WTC11 (cell line): ENCODE data around the gene GADD45GIP1. TPM values are rescaled to one million over a fixed set of nuclear protein-coding genes. Genes with fewer than 3 reads are reported as not detected.
A peak's percentile ranks its signal among the peaks of the same experiment; 100 is the strongest.

ENCODE experiments used
- ATAC-seq: fragments of 200-7000 bp; cut with Tn5 transposase; 2 replicates; pipeline ENCODE4 v1.10.0; 2021; ENCODE audit warnings: mild to moderate bottlenecking, moderate library complexity
- CTCF ChIA-PET: fragments of 300-600 bp; sonication (Branson Sonifier 250); formaldehyde crosslinking; loops from one replicate; lab custom pipeline; 2021; ENCODE audit warnings: antibody characterized with exemption; lab: Charles Lee
- POLR2A ChIA-PET: fragments of 350-600 bp; sonication (Branson Sonifier 250); formaldehyde crosslinking; loops from one replicate; lab custom pipeline; 2021; ENCODE audit warnings: antibody characterized with exemption; lab: Charles Lee
- DNase-seq: peaks from one replicate; pipeline ENCODE4 v3.0.0; 2021; ENCODE audit warnings: low spot score
- H3K27ac Mint-ChIP-seq: 2 replicates; pipeline ENCODE4 v1.8.0; 2021; ENCODE audit warnings: mixed read lengths
- H3K27me3 Mint-ChIP-seq: 2 replicates; pipeline ENCODE4 v1.8.0; 2021; ENCODE audit warnings: low read depth, mild to moderate bottlenecking, moderate library complexity, mixed read lengths
- H3K36me3 Mint-ChIP-seq: 2 replicates; pipeline ENCODE4 v1.8.0; 2021; ENCODE audit warnings: mixed read lengths
- H3K4me1 Mint-ChIP-seq: 2 replicates; pipeline ENCODE4 v1.8.0; 2022; ENCODE audit warnings: mixed read lengths
- H3K4me3 Mint-ChIP-seq: 2 replicates; pipeline ENCODE4 v1.8.0; 2021; ENCODE audit warnings: mild to moderate bottlenecking, moderate library complexity, mixed read lengths
- H3K9me3 Mint-ChIP-seq: 2 replicates; pipeline ENCODE4 v1.8.0; 2021; ENCODE audit warnings: mixed read lengths
- AR ChIP-seq: fragments of 250-450 bp; sonication (Bioruptor Pico); IDR thresholded peaks from 2 replicates; pipeline ENCODE4 v1.9.0; 2021; ENCODE audit warnings: mild to moderate bottlenecking
- ATF1 ChIP-seq: sonication (generic); formaldehyde crosslinking; IDR thresholded peaks from 2 replicates; pipeline ENCODE4 v1.8.1; 2023; ENCODE audit warnings: mild to moderate bottlenecking, moderate library complexity, missing genetic modification reagents
- HMGXB4 ChIP-seq: sonication (generic); formaldehyde crosslinking; IDR thresholded peaks from 2 replicates; pipeline ENCODE4 v1.8.1; 2023; ENCODE audit warnings: mild to moderate bottlenecking, moderate library complexity, missing genetic modification reagents
- KAT7 ChIP-seq: sonication (generic); formaldehyde crosslinking; IDR thresholded peaks from 2 replicates; pipeline ENCODE4 v1.8.1; 2023; ENCODE audit warnings: missing genetic modification reagents, mild to moderate bottlenecking, borderline replicate concordance
- MXD4 ChIP-seq: fragments of 250-450 bp; sonication (Bioruptor Pico); IDR thresholded peaks from 2 replicates; pipeline ENCODE4 v1.8.0; 2021; ENCODE audit warnings: mild to moderate bottlenecking, moderate library complexity, borderline replicate concordance
- MYBL2 ChIP-seq: sonication (generic); formaldehyde crosslinking; IDR thresholded peaks from 2 replicates; pipeline ENCODE4 v1.8.1; 2023; ENCODE audit warnings: mild to moderate bottlenecking, moderate library complexity, missing genetic modification reagents
- PREB ChIP-seq: sonication (generic); formaldehyde crosslinking; IDR thresholded peaks from 2 replicates; pipeline ENCODE4 v1.8.1; 2022; ENCODE audit warnings: mild to moderate bottlenecking, missing genetic modification reagents, moderate library complexity, borderline replicate concordance
- RELA ChIP-seq: sonication (generic); formaldehyde crosslinking; IDR thresholded peaks from 2 replicates; pipeline ENCODE4 v1.8.1; 2022; ENCODE audit warnings: missing genetic modification reagents, mild to moderate bottlenecking, borderline replicate concordance
- TEAD4 ChIP-seq: sonication (generic); formaldehyde crosslinking; IDR thresholded peaks from 2 replicates; pipeline ENCODE4 v1.8.0; 2022; ENCODE audit warnings: mild to moderate bottlenecking, missing genetic modification reagents
- USF1 ChIP-seq: sonication (generic); formaldehyde crosslinking; IDR thresholded peaks from 2 replicates; pipeline ENCODE4 v1.8.0; 2022; ENCODE audit warnings: mild to moderate bottlenecking, missing genetic modification reagents
- ZMAT4 ChIP-seq: fragments of 250-450 bp; sonication (Bioruptor Pico); IDR thresholded peaks from 2 replicates; pipeline ENCODE4 v1.9.0; 2021; ENCODE audit warnings: mild to moderate bottlenecking
- ZNF121 ChIP-seq: sonication (generic); formaldehyde crosslinking; IDR thresholded peaks from 2 replicates; pipeline ENCODE4 v1.8.0; 2023; ENCODE audit warnings: missing genetic modification reagents
- ZNF232 ChIP-seq: sonication (generic); formaldehyde crosslinking; IDR thresholded peaks from 2 replicates; pipeline ENCODE4 v1.8.0; 2022; ENCODE audit warnings: mild to moderate bottlenecking, missing genetic modification reagents
- ZNF263 ChIP-seq: sonication (generic); formaldehyde crosslinking; IDR thresholded peaks from 2 replicates; pipeline ENCODE4 v1.8.1; 2022; ENCODE audit warnings: low read depth, mild to moderate bottlenecking, moderate library complexity, missing genetic modification reagents
- ZNF423 ChIP-seq: fragments of 250-450 bp; sonication (Bioruptor Pico); IDR thresholded peaks from 2 replicates; pipeline ENCODE4 v2.1.2; 2022; ENCODE audit warnings: mild to moderate bottlenecking, moderate library complexity
- total RNA-seq: library from RNA; stranded (reverse); gene quantifications from 3 replicates; pipeline ENCODE4 v1.2.3, GENCODE V29; 2021
- TF ChIP-seq, protein P1 (sequence below): sonication (generic); formaldehyde crosslinking; IDR thresholded peaks from 2 replicates; pipeline ENCODE4 v1.8.0; 2022; ENCODE audit warnings: mild to moderate bottlenecking, missing genetic modification reagents
- TF ChIP-seq, protein P2 (sequence below): sonication (generic); formaldehyde crosslinking; IDR thresholded peaks from 2 replicates; pipeline ENCODE4 v1.8.0; 2022; ENCODE audit warnings: mild to moderate bottlenecking, missing genetic modification reagents
- TF ChIP-seq, protein P3 (sequence below): sonication (generic); formaldehyde crosslinking; IDR thresholded peaks from 2 replicates; pipeline ENCODE4 v1.8.1; 2022; ENCODE audit warnings: missing genetic modification reagents, borderline replicate concordance
- TF ChIP-seq, protein P4 (sequence below): sonication (generic); formaldehyde crosslinking; IDR thresholded peaks from 2 replicates; pipeline ENCODE4 v1.8.1; 2023; ENCODE audit warnings: mild to moderate bottlenecking, missing genetic modification reagents, moderate library complexity

The GADD45GIP1 gene
- total RNA-seq, 1 experiment from 2014 or later = 54.4 TPM

DNA sequence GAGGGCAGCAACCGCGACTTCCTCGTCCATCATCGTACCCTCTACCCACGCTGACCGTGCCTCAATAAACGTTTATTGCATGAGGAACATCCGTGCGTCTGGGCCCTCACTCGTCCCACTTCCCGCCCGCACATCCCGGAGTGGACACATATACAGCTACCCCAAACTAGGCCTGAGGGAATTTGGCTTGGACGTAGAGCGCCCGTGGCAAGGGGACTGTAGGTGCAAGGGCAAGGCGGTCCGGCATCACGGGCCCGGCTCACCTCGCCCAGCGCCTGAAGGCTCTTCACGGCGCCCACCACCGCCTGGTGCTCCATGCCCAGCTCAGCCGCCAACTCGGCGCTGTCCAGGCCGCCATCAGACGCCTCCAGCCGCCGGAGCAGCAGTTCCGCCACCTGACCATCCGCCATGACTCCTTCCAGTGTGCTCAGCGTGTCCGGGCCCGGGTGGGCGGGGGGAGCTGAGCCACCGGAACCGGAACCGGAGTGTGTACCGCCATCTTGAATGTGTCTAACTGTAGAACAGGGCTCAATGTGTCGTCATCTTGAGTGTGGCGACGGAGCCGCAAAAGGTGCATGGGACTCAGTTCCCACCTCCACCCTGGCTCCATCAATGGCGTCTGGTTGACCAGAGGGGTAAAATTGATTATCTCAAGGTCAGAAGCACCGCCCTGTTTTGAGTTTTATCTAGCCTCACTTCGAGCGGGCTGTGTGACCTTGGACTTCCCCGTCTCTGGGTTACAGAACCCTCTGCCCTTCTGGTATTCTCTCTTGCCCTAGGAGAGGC lies 23.5 kb downstream of the GADD45GIP1 start, which contains the start of gene FARSA (continued):
- TF ChIP-seq HMGXB4 (CRISPR knock-in tag) (0 out of 2 replicates have a peak, but pooled peaks have one; percentile 48), MYBL2 (peak; percentile 55; the same call in 1 of the 2 replicates), ZNF121 (CRISPR knock-in tag) (no peak), KAT7 (CRISPR knock-in tag) (peak; percentile 81; the same call in 1 of the 2 replicates), PREB (0 out of 2 replicates have a peak, but pooled peaks have one; percentile 24), RELA (0 out of 2 replicates have a peak, but pooled peaks have one; percentile 86), USF1 (CRISPR knock-in tag) (peak; percentile 79)
- TF ChIP-seq, protein P1, sequence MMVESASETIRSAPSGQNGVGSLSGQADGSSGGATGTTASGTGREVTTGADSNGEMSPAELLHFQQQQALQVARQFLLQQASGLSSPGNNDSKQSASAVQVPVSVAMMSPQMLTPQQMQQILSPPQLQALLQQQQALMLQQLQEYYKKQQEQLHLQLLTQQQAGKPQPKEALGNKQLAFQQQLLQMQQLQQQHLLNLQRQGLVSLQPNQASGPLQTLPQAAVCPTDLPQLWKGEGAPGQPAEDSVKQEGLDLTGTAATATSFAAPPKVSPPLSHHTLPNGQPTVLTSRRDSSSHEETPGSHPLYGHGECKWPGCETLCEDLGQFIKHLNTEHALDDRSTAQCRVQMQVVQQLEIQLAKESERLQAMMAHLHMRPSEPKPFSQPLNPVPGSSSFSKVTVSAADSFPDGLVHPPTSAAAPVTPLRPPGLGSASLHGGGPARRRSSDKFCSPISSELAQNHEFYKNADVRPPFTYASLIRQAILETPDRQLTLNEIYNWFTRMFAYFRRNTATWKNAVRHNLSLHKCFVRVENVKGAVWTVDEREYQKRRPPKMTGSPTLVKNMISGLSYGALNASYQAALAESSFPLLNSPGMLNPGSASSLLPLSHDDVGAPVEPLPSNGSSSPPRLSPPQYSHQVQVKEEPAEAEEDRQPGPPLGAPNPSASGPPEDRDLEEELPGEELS (CRISPR knock-in tag) = peak; percentile 22; the same call in 1 of the 2 replicates
- TF ChIP-seq, protein P2, sequence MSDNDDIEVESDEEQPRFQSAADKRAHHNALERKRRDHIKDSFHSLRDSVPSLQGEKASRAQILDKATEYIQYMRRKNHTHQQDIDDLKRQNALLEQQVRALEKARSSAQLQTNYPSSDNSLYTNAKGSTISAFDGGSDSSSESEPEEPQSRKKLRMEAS = peak; percentile 90
- TF ChIP-seq, protein P3, sequence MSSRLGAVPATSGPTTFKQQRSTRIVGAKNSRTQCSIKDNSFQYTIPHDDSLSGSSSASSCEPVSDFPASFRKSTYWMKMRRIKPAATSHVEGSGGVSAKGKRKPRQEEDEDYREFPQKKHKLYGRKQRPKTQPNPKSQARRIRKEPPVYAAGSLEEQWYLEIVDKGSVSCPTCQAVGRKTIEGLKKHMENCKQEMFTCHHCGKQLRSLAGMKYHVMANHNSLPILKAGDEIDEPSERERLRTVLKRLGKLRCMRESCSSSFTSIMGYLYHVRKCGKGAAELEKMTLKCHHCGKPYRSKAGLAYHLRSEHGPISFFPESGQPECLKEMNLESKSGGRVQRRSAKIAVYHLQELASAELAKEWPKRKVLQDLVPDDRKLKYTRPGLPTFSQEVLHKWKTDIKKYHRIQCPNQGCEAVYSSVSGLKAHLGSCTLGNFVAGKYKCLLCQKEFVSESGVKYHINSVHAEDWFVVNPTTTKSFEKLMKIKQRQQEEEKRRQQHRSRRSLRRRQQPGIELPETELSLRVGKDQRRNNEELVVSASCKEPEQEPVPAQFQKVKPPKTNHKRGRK (CRISPR knock-in tag) = no peak
- TF ChIP-seq, protein P4, sequence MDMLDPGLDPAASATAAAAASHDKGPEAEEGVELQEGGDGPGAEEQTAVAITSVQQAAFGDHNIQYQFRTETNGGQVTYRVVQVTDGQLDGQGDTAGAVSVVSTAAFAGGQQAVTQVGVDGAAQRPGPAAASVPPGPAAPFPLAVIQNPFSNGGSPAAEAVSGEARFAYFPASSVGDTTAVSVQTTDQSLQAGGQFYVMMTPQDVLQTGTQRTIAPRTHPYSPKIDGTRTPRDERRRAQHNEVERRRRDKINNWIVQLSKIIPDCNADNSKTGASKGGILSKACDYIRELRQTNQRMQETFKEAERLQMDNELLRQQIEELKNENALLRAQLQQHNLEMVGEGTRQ (CRISPR knock-in tag) = peak; percentile 76
- TF ChIP-seq, all 79 proteins: peak for 18

DNA sequence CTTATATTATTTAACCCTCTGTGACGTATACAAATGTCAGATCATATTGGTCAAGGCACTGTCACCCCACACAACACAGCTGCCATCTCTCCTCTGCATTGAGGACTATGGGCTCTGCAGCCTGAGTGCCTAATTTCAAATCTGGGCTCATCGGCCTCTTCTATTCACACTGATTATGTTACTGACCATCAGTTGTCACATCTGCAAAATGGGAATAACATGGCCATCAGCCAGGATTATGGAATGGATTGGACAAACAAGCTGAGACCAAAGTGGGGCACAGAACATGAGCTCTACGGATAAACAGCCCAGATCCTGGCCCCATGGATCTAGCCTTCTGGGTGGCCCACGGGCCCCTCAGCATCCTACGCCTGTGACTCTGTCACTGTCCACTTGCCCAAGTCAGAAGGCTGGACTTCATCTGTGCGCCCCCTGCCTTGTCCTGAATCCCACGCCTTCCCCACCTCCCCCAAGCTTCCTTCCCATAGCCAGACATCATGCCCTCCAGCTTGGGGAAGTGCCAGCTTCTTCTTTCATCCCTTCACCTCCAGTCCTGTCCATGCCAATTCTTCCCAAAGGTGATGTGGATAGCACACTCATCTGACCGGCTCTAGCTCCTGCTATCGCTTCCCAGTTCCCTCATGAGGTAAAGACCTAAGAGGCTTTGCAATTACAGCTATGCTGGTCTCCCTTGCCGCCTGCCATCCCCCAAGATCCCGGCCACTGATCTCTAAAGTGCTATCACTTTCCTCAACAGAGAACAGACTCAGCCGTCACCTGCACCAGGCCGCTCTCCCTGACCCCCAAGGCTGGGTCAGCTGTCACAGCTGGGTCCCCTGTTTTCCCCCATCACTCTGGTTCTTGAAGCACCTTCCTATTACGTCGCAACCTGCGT lies 24.4 kb downstream of the GADD45GIP1 start:
- CTCF ChIA-PET = interaction anchor here (1.2 to 2.7 kb wide), 5 partner anchors 33 to 169 kb away, joined by 3 to 20 read pairs (median 4); no protein-coding TSS in a partner anchor
- Mint-ChIP-seq H3K36me3 (peaks cover 29% of the 10 kb centered on the region), H3K27me3 (no peaks in the 10 kb centered on the region), H3K4me3 (peak overlapping the region; percentile 99), H3K9me3 (no peaks in the 10 kb centered on the region), H3K27ac (peak overlapping the region; percentile 89), H3K4me1 (peaks cover 27% of the 10 kb centered on the region)
- ATAC-seq = no peak
- POLR2A ChIA-PET = interaction anchor here (1.0 to 2.1 kb wide), 3 partner anchors 14 to 48 kb away, joined by 3 to 12 read pairs (median 3); partner anchors contain the start of gene GCDH
- no peak for DNase-seq
- TF ChIP-seq MXD4 (CRISPR knock-in tag) (no peak), KAT7 (CRISPR knock-in tag) (no peak), ZNF232 (CRISPR knock-in tag) (no peak), ATF1 (CRISPR knock-in tag) (no peak), ZNF423 (CRISPR knock-in tag) (no peak), ZMAT4 (CRISPR knock-in tag) (no peak), AR (no peak), ZNF263 (CRISPR knock-in tag) (no peak), TEAD4 (CRISPR knock-in tag) (no peak)
